Umbilical cord (tissue), 1 donor: ENCODE measurements around the gene ENPP5. TPM values are rescaled to one million over a fixed set of nuclear protein-coding genes. Genes with fewer than 3 reads are reported as not detected.

Experiments used
- total RNA-seq: library from RNA; depleted of rRNA; stranded (reverse); fragments of >200 nt; gene quantifications from one replicate; pipeline ENCODE4 v1.2.3, GENCODE V29; 2014; ENCODE audit warnings: low replicate concordance; ENCODE audit not compliant: insufficient read depth

Gene ENPP5
- total RNA-seq, 1 donor from 2014 or later, result 2.4 TPM

Other genes starting within 250 kb of the ENPP5 start
- 3.6 TPM for gene CLIC5, start 155.1 kb downstream of the ENPP5 start, total RNA-seq
- 5.1 TPM for gene ENPP4, start 41.0 kb downstream of the ENPP5 start, total RNA-seq